ENCODE data around the gene CBLB.

Gene CBLB

GRCh38 chr3:105830836-105831235 is 38.0 kb downstream of the CBLB start:
- WGBS (ENCODE audit: insufficient coverage): 100% methylated on average over 1 of the region's 2 CpGs
- H3K36me3 ChIP-seq (ENCODE audit: control insufficient read depth in 4 of 4, insufficient read depth in 4 of 4, low read length in 3 of 4): peaks cover 0 to 4% (median 0%) of the 10 kb centered on the region in 4 experiments
- POLR2A ChIA-PET: no interaction called here
- no peaks in the 10 kb centered on the region for H3K9me3 ChIP-seq (ENCODE audit: control extremely low read depth in 1 of 5, control insufficient read depth in 4 of 5, insufficient read depth in 2 of 5, low read depth in 1 of 5, low read length in 4 of 5)
- no peak overlapping the region for H3K4me3 ChIP-seq (ENCODE audit: control insufficient read depth in 1 of 7, extremely low read depth in 1 of 7, insufficient read depth in 4 of 7, low read depth in 2 of 7, low read length in 6 of 7)
- peaks cover 0 to 5% (median 4%) of the 10 kb centered on the region in 4 experiments for H3K4me1 ChIP-seq (ENCODE audit: control extremely low read depth in 1 of 4, control insufficient read depth in 4 of 4, insufficient read depth in 4 of 4, low read length in 3 of 4)
- H3K27me3 ChIP-seq (replicated peaks in 2 of 5; ENCODE audit: control insufficient read depth in 4 of 5, insufficient read depth in 5 of 5, low read length in 4 of 5): no peaks in the 10 kb centered on the region
- CTCF ChIA-PET: no interaction called here
- DNase-seq: peak in 2 of 3 donors; percentile 6 to 9
- no peak overlapping the region for H3K27ac ChIP-seq (ENCODE audit: insufficient read depth in 1 of 2, low read depth in 1 of 2, low read length in 2 of 2, poor library complexity in 1 of 2, severe bottlenecking in 2 of 2)

DNA sequence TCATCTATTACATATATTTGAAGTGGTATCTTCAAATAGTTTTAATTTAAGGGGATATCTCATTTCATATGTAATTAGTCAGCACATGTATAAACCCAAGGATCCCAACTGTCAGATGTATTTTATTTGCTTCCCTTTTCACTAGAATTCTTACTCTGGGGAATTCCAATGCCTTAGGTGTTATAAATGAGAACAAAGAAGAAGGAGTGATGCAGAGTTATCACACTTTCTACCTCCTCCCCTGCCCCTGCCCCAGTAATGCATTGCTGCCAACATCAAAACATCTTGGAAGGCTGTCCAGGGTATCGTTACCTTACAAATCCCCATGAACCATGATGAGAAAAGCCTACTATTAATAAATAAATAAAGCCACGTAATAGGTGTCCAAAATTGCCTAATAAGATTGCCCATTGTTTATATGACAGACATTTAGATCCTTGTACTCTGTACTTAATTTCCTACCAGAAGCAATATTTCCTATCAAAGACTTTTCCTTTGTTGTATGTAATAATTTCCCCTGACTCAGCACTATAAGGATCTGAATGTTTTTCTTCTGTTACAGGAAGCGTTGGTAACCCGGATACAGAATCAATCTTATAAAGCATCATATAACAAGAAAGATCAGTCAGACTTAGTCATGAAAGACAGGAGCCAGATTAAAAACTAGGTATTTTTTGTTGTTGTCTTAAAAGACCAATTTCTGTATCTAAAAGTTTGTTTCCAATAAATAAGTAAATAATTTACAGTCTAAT is 38.8 kb downstream of the CBLB start:
- no peak overlapping the region for H3K4me3 ChIP-seq (ENCODE audit: control insufficient read depth in 1 of 7, extremely low read depth in 1 of 7, insufficient read depth in 4 of 7, low read depth in 2 of 7, low read length in 6 of 7)
- POLR2A ChIA-PET: no interaction called here
- H3K4me1 ChIP-seq (ENCODE audit: control extremely low read depth in 1 of 4, control insufficient read depth in 4 of 4, insufficient read depth in 4 of 4, low read length in 3 of 4): peaks cover 0 to 5% (median 4%) of the 10 kb centered on the region in 4 experiments
- H3K9me3 ChIP-seq (ENCODE audit: control extremely low read depth in 1 of 5, control insufficient read depth in 4 of 5, insufficient read depth in 2 of 5, low read depth in 1 of 5, low read length in 4 of 5): no peaks in the 10 kb centered on the region
- no peaks in the 10 kb centered on the region for H3K27me3 ChIP-seq (replicated peaks in 2 of 5; ENCODE audit: control insufficient read depth in 4 of 5, insufficient read depth in 5 of 5, low read length in 4 of 5)
- WGBS (ENCODE audit: insufficient coverage): no CpG with 5 or more reads among the region's 4 CpGs
- CTCF ChIA-PET: no interaction called here
- peaks cover 0 to 4% (median 0%) of the 10 kb centered on the region in 4 experiments for H3K36me3 ChIP-seq (ENCODE audit: control insufficient read depth in 4 of 4, insufficient read depth in 4 of 4, low read length in 3 of 4)
- peak overlapping the region in 1 of 2 experiments; percentile 47 for H3K27ac ChIP-seq (ENCODE audit: insufficient read depth in 1 of 2, low read depth in 1 of 2, low read length in 2 of 2, poor library complexity in 1 of 2, severe bottlenecking in 2 of 2)
- DNase-seq: peak; percentile 43 to 87 (median 81)

DNA sequence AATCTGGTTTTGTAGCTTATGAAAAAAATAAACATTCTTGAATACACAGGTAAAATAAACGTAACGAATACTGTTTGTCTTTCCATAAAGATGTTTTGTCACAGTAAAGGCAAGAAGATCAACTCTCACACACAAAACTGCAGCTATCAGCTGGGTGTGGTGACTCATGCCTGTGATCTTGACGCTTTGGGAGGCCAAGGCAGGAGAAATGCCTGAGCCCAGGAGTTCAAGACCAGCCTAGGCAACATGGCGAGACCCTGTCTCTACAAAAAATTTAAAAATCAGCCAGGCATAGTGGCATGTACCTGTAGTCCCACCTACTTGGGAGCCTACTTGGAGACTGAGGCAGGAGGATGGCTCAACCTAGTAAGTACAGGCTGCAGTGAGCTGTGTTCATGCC is 39.6 kb downstream of the CBLB start:
- H3K36me3 ChIP-seq (ENCODE audit: control insufficient read depth in 4 of 4, insufficient read depth in 4 of 4, low read length in 3 of 4): peaks cover 0 to 7% (median 2%) of the 10 kb centered on the region in 4 experiments
- DNase-seq: no peak
- H3K4me1 ChIP-seq (ENCODE audit: control extremely low read depth in 1 of 4, control insufficient read depth in 4 of 4, insufficient read depth in 4 of 4, low read length in 3 of 4): peaks cover 0 to 5% (median 4%) of the 10 kb centered on the region in 4 experiments
- 100% methylated on average over 2 of the region's 4 CpGs for WGBS (ENCODE audit: insufficient coverage)
- POLR2A ChIA-PET: no interaction called here
- H3K27me3 ChIP-seq (replicated peaks in 2 of 5; ENCODE audit: control insufficient read depth in 4 of 5, insufficient read depth in 5 of 5, low read length in 4 of 5): no peaks in the 10 kb centered on the region
- H3K9me3 ChIP-seq (ENCODE audit: control extremely low read depth in 1 of 5, control insufficient read depth in 4 of 5, insufficient read depth in 2 of 5, low read depth in 1 of 5, low read length in 4 of 5): no peaks in the 10 kb centered on the region
- CTCF ChIA-PET: interaction anchor here (1.0 kb wide), 1 partner anchor 9 kb away, joined by 4 read pairs; no protein-coding TSS in a partner anchor
- H3K27ac ChIP-seq (ENCODE audit: insufficient read depth in 1 of 2, low read depth in 1 of 2, low read length in 2 of 2, poor library complexity in 1 of 2, severe bottlenecking in 2 of 2): no peak overlapping the region
- H3K4me3 ChIP-seq (ENCODE audit: control insufficient read depth in 1 of 7, extremely low read depth in 1 of 7, insufficient read depth in 4 of 7, low read depth in 2 of 7, low read length in 6 of 7): no peak overlapping the region

DNA sequence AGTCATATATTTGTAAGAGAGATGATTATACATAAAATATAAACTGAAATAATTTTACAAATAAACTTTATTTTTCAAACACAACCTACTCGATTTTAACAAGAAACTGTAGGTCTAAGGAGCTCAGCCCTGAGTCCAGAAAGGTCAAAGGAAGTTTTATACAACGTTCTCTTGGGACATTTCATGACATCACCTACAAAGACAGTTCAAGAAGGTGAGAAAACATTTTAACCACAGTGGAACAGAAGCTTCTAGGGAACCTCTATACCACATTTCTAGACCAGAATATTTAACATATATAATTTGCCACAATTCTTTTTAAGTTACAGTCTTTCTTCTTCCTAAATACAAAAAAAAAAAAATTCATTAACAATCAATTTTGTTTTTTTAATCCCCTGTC is 40.1 kb downstream of the CBLB start:
- 100% methylated on average over 2 of the region's 2 CpGs for WGBS (ENCODE audit: insufficient coverage)
- no peaks in the 10 kb centered on the region for H3K27me3 ChIP-seq (replicated peaks in 2 of 5; ENCODE audit: control insufficient read depth in 4 of 5, insufficient read depth in 5 of 5, low read length in 4 of 5)
- no peak overlapping the region for H3K27ac ChIP-seq (ENCODE audit: insufficient read depth in 1 of 2, low read depth in 1 of 2, low read length in 2 of 2, poor library complexity in 1 of 2, severe bottlenecking in 2 of 2)
- DNase-seq: no peak
- POLR2A ChIA-PET: no interaction called here
- CTCF ChIA-PET: interaction anchor here (1.0 kb wide), 2 partner anchors 8 to 13 kb away, joined by 3 to 4 read pairs; no protein-coding TSS in a partner anchor
- H3K4me3 ChIP-seq (ENCODE audit: control insufficient read depth in 1 of 7, extremely low read depth in 1 of 7, insufficient read depth in 4 of 7, low read depth in 2 of 7, low read length in 6 of 7): no peak overlapping the region
- H3K9me3 ChIP-seq (ENCODE audit: control extremely low read depth in 1 of 5, control insufficient read depth in 4 of 5, insufficient read depth in 2 of 5, low read depth in 1 of 5, low read length in 4 of 5): no peaks in the 10 kb centered on the region
- H3K36me3 ChIP-seq (ENCODE audit: control insufficient read depth in 4 of 4, insufficient read depth in 4 of 4, low read length in 3 of 4): peaks cover 0 to 7% (median 2%) of the 10 kb centered on the region in 4 experiments
- H3K4me1 ChIP-seq (ENCODE audit: control extremely low read depth in 1 of 4, control insufficient read depth in 4 of 4, insufficient read depth in 4 of 4, low read length in 3 of 4): peaks cover 0 to 5% (median 4%) of the 10 kb centered on the region in 4 experiments

DNA sequence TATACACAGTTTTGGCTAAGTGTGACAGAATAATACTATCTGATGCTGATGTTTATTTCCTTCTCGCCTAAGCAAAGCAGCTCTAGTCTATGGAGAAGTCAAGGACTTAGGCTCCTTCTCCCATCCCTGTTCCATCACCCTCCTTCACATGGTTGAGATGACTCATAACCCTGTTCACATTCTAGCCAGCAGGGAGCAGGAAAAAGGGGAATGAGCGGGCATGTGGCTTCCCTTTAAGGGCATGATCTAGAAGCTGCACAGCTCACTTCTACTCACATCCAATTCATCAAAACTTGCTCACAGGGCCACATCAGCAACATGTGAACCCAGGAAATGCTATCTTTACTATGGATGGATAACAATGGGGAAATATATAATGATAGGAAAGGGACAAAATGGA is 40.9 kb downstream of the CBLB start:
- DNase-seq: peak in 2 of 3 donors; percentile 10 to 15
- no peak overlapping the region for H3K4me3 ChIP-seq (ENCODE audit: control insufficient read depth in 1 of 7, extremely low read depth in 1 of 7, insufficient read depth in 4 of 7, low read depth in 2 of 7, low read length in 6 of 7)
- H3K4me1 ChIP-seq (ENCODE audit: control extremely low read depth in 1 of 4, control insufficient read depth in 4 of 4, insufficient read depth in 4 of 4, low read length in 3 of 4): peaks cover 0 to 5% (median 4%) of the 10 kb centered on the region in 4 experiments
- WGBS (ENCODE audit: insufficient coverage): no CpG with 5 or more reads among the region's 2 CpGs
- no peak overlapping the region for H3K27ac ChIP-seq (ENCODE audit: insufficient read depth in 1 of 2, low read depth in 1 of 2, low read length in 2 of 2, poor library complexity in 1 of 2, severe bottlenecking in 2 of 2)
- no peaks in the 10 kb centered on the region for H3K27me3 ChIP-seq (replicated peaks in 2 of 5; ENCODE audit: control insufficient read depth in 4 of 5, insufficient read depth in 5 of 5, low read length in 4 of 5)
- H3K36me3 ChIP-seq (ENCODE audit: control insufficient read depth in 4 of 4, insufficient read depth in 4 of 4, low read length in 3 of 4): peaks cover 0 to 9% (median 4%) of the 10 kb centered on the region in 4 experiments
- ChIA-PET POLR2A (no interaction called here), CTCF (interaction anchor here (1.0 to 1.2 kb wide), 2 partner anchors 9 to 12 kb away, joined by 3 read pairs; no protein-coding TSS in a partner anchor)
- H3K9me3 ChIP-seq (ENCODE audit: control extremely low read depth in 1 of 5, control insufficient read depth in 4 of 5, insufficient read depth in 2 of 5, low read depth in 1 of 5, low read length in 4 of 5): no peaks in the 10 kb centered on the region

DNA sequence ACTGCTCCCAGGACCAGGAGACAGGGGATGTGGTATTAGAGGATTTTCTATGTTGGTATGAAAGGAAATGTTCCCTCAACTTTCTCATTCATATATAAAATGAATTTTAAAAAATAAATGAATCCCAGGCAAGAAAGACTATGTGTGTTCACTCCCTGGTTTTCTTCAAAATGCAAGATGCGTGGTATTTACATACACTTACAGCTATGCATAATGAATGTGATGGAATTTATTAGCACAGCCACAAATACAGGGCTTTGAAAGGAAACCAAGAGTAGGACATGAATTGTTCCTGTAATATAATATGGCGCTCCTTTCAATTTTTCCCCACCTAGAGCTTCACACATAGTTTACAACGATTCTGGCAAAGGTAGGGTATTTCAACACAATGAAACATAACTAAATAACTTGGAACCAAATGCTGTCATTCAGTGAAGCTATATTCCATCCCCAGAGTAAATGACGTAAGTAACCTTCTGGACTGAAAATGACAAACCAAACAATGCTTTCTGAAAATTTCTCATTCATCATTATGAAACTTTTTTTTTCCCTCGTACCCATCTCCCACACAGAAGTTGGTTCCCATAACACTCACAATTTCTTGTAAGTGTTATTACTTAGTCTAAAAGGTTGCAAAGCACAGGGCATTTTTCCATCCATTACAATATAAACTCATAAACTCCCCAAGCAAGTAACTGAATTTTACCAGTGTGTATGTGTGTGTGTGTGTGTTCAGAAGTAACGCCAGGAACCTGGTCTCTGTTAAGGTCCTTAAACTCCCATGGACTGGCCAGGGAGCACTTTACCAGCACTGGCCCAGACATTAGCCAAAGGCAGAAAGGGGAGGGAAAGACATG is 41.8 kb downstream of the CBLB start:
- ChIA-PET CTCF (interaction anchor here (1.2 kb wide), 1 partner anchor 10 kb away, joined by 3 read pairs; no protein-coding TSS in a partner anchor), POLR2A (no interaction called here)
- no peaks in the 10 kb centered on the region for H3K27me3 ChIP-seq (replicated peaks in 2 of 5; ENCODE audit: control insufficient read depth in 4 of 5, insufficient read depth in 5 of 5, low read length in 4 of 5)
- peaks cover 0 to 5% (median 4%) of the 10 kb centered on the region in 4 experiments for H3K36me3 ChIP-seq (ENCODE audit: control insufficient read depth in 4 of 4, insufficient read depth in 4 of 4, low read length in 3 of 4)
- no peak overlapping the region for H3K4me3 ChIP-seq (ENCODE audit: control insufficient read depth in 1 of 7, extremely low read depth in 1 of 7, insufficient read depth in 4 of 7, low read depth in 2 of 7, low read length in 6 of 7)
- DNase-seq: no peak
- 95% methylated on average over 3 of the region's 6 CpGs for WGBS (ENCODE audit: insufficient coverage)
- H3K4me1 ChIP-seq (ENCODE audit: control extremely low read depth in 1 of 4, control insufficient read depth in 4 of 4, insufficient read depth in 4 of 4, low read length in 3 of 4): peaks cover 0 to 5% (median 4%) of the 10 kb centered on the region in 4 experiments
- no peaks in the 10 kb centered on the region for H3K9me3 ChIP-seq (ENCODE audit: control extremely low read depth in 1 of 5, control insufficient read depth in 4 of 5, insufficient read depth in 2 of 5, low read depth in 1 of 5, low read length in 4 of 5)
- no peak overlapping the region for H3K27ac ChIP-seq (ENCODE audit: insufficient read depth in 1 of 2, low read depth in 1 of 2, low read length in 2 of 2, poor library complexity in 1 of 2, severe bottlenecking in 2 of 2)
